ENCODE results near the gene DHRS2.

DNA sequence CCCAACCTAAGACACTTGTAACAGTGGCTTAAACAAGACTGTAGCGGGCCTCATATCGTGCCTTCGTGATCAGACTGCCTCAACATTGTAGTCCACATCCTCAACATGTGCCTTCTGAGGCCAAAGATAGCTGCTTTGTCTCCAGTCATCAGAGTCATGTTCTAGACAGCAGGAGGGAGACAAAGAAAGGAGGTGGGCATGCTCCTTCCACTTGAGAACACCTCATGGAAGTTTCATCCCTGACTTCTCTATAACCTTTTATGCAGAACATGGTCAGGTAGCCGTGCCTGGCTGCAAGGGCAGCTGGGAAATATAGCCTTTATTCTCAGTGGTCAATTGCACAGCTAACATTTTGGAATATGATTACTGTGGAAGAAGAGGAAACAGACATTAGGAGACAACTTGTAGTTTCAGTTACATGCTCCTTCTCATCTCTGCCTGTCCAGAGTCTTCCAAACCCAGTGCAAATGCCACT lies 25.3 kb upstream of the DHRS2 start:
- no peak for TF ChIP-seq POLR2A (IDR thresholded peaks at IDR 0.05)
- TF ChIP-seq CTCF (IDR thresholded peaks at IDR 0.05) = no peak
- TF ChIP-seq EP300 (IDR thresholded peaks at IDR 0.05) = no peak
- no peak for TF ChIP-seq POLR2AphosphoS5 (IDR thresholded peaks at IDR 0.05)
